Suprapubic skin (tissue), 4 donors: ENCODE data around the gene ABCC5. TPM values are rescaled to one million over a fixed set of nuclear protein-coding genes. Genes with fewer than 3 reads are reported as not detected.

ENCODE experiments used
- DNase-seq, 2 donors: peaks; one replicate each; pipeline ENCODE4 v3.0.0-alpha.2; 2019; ENCODE audit warnings: low spot score in 2 of 2
- H3K27ac ChIP-seq: fragments of 200-600 bp; sonication (generic); one replicate; pipeline ENCODE4 v1.5.1; 2019
- H3K27me3 ChIP-seq: fragments of 200-600 bp; sonication (generic); one replicate; pipeline ENCODE4 v1.5.1; 2019
- H3K36me3 ChIP-seq: fragments of 200-600 bp; sonication (generic); one replicate; pipeline ENCODE4 v1.5.1; 2019
- H3K4me1 ChIP-seq: fragments of 200-600 bp; sonication (generic); one replicate; pipeline ENCODE4 v1.5.1; 2019
- H3K4me3 ChIP-seq: fragments of 200-600 bp; sonication (generic); one replicate; pipeline ENCODE4 v1.5.1; 2019; ENCODE audit warnings: mild to moderate bottlenecking
- H3K9me3 ChIP-seq: fragments of 200-600 bp; sonication (generic); one replicate; pipeline ENCODE4 v1.5.1; 2019
- CTCF ChIP-seq, 2 donors: fragments of 200-600 bp in 1 of 2; fragments of 450-650 bp in 1 of 2; sonication (generic) in 1 of 2; IDR thresholded peaks; one replicate each; pipeline ENCODE4 v1.5.1; 2016 to 2019; ENCODE audit warnings: antibody characterized with exemption in 2 of 2, mild to moderate bottlenecking in 1 of 2, moderate library complexity in 1 of 2
- EP300 ChIP-seq: sonication (generic); formaldehyde crosslinking; IDR thresholded peaks from one replicate; pipeline ENCODE4 v1.6.1; 2017; ENCODE audit warnings: antibody characterized with exemption
- POLR2A ChIP-seq, 2 donors: fragments of 450-650 bp; IDR thresholded peaks; one replicate each; pipeline ENCODE4 v1.6.1; 2017; ENCODE audit warnings: antibody characterized with exemption in 2 of 2, mild to moderate bottlenecking in 2 of 2, moderate library complexity in 2 of 2
- POLR2AphosphoS5 ChIP-seq, 3 donors: sonication (generic); formaldehyde crosslinking; IDR thresholded peaks; one replicate each; pipeline ENCODE4 v1.6.1; 2017; ENCODE audit warnings: antibody characterized with exemption in 3 of 3
- WGBS: methylation state at CpG from one replicate; pipeline ENCODE4 v1.1.5; 2018; 5-methylcytosine and 5-hydroxymethylcytosine counted together
- total RNA-seq, 4 donors: library from RNA; depleted of rRNA; stranded (reverse); fragments of >200 nt; gene quantifications; one replicate each; pipeline ENCODE4 v1.1.0, GENCODE V29; 2016

ABCC5 gene
- total RNA-seq, 4 donors from 2014 or later, result 10.5 to 18.3 (median 13.8) TPM

- no peak for DNase-seq
- Histone ChIP-seq H3K36me3 (no peaks in the 10 kb centered on the region), H3K27ac (no peak within 1 kb of the TSS), H3K4me3 (no peak within 1 kb of the TSS), H3K9me3 (no peaks in the 10 kb centered on the region), H3K27me3 (no peaks in the 10 kb centered on the region), H3K4me1 (no peaks in the 10 kb centered on the region)
- 73% methylated on average over 4 of the region's 4 CpGs for WGBS
- TF ChIP-seq POLR2A (IDR thresholded peaks at IDR 0.05), result no peak
- TF ChIP-seq CTCF (IDR thresholded peaks at IDR 0.05), result no peak
- no peak for TF ChIP-seq POLR2AphosphoS5 (IDR thresholded peaks at IDR 0.05)
- no peak for TF ChIP-seq EP300
These were observed 35.1 kb upstream of the ABCC5 start, which contains the start of gene HTR3C for GRCh38 chr3:184052767-184053166. Gene HTR3C (plus strand): TSS chr3:184053047. CDS start chr3:184053081, 34 bp downstream.

GRCh38 chr3:184050217-184050847 lies 32.6 kb upstream of the ABCC5 start:
- Histone ChIP-seq H3K27ac (no peak overlapping the region), H3K4me3 (no peak overlapping the region), H3K36me3 (no peaks in the 10 kb centered on the region), H3K4me1 (no peaks in the 10 kb centered on the region), H3K27me3 (no peaks in the 10 kb centered on the region), H3K9me3 (no peaks in the 10 kb centered on the region)
- TF ChIP-seq POLR2A (IDR thresholded peaks at IDR 0.05) (no peak), EP300 (no peak), CTCF (IDR thresholded peaks at IDR 0.05) (no peak), POLR2AphosphoS5 (IDR thresholded peaks at IDR 0.05) (no peak)
- WGBS, result 85% methylated on average over 7 of the region's 7 CpGs
- no peak for DNase-seq

GRCh38 chr3:184045995-184046394 lies 28.3 kb upstream of the ABCC5 start:
- WGBS, result 94% methylated on average over 5 of the region's 5 CpGs

GRCh38 chr3:184042617-184043016 lies 24.9 kb upstream of the ABCC5 start:
- Histone ChIP-seq H3K4me3 (no peak overlapping the region), H3K27ac (no peak overlapping the region), H3K9me3 (no peaks in the 10 kb centered on the region), H3K36me3 (no peaks in the 10 kb centered on the region), H3K4me1 (no peaks in the 10 kb centered on the region), H3K27me3 (no peaks in the 10 kb centered on the region)
- 91% methylated on average over 1 of the region's 1 CpG for WGBS
- DNase-seq, result no peak
- TF ChIP-seq POLR2AphosphoS5 (IDR thresholded peaks at IDR 0.05) (no peak), CTCF (IDR thresholded peaks at IDR 0.05) (no peak)

More at GRCh38 chr3:184045995-184046394, 28.3 kb upstream of the ABCC5 start:
- Histone ChIP-seq H3K4me3 (no peak overlapping the region), H3K27me3 (no peaks in the 10 kb centered on the region), H3K36me3 (no peaks in the 10 kb centered on the region), H3K9me3 (no peaks in the 10 kb centered on the region), H3K4me1 (no peaks in the 10 kb centered on the region), H3K27ac (no peak overlapping the region)
- TF ChIP-seq EP300 (no peak), POLR2AphosphoS5 (IDR thresholded peaks at IDR 0.05) (no peak), POLR2A (IDR thresholded peaks at IDR 0.05) (no peak), CTCF (IDR thresholded peaks at IDR 0.05) (no peak)
- DNase-seq, result no peak

GRCh38 chr3:184040010-184040409 lies 22.3 kb upstream of the ABCC5 start:
- H3K36me3 ChIP-seq, result no peaks in the 10 kb centered on the region
- no peaks in the 10 kb centered on the region for H3K4me1 ChIP-seq
- TF ChIP-seq CTCF (IDR thresholded peaks at IDR 0.05) (no peak), POLR2AphosphoS5 (IDR thresholded peaks at IDR 0.05) (no peak), EP300 (no peak), POLR2A (IDR thresholded peaks at IDR 0.05) (no peak)
- no peaks in the 10 kb centered on the region for H3K9me3 ChIP-seq
- H3K27me3 ChIP-seq, result no peaks in the 10 kb centered on the region
- no peak overlapping the region for H3K4me3 ChIP-seq
- 66% methylated on average over 2 of the region's 3 CpGs for WGBS
- H3K27ac ChIP-seq, result no peak overlapping the region
- DNase-seq, result no peak
